ENCODE results near the gene MRPL44.

The MRPL44 gene

DNA sequence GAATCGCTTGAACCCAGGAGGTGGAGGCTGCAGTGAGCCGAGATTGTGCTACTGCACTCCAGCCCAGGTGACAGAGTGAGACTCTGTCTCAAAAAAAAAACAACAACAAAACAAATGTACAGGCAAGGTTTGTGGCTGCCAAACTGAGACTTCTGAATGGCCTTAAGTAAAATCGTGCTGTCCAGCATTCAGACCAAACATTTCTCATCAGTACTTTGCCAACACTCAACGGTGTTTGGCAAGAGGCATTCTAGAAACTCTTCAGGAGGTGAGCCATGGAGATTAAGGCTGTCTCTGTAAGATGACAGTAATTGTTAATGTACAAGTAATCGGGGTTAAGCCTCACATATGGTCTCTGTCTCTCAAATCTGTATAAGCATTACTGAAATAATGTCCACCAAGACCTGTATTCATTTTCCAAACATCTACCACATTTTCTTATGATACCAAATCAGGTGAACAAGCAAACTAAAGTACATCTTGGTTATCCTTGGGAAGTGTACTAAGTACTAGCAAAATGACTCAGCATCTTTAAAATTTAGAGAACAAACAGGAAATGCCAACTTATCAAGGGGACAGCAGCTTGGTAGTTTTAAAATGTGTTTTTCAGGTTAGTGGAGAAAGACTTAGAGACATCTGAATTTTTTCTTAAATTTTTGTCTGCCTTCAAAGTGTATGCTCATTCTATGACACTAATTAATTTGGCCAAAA lies 52.5 kb downstream of the MRPL44 start:
- no peak for DNase-seq

DNA sequence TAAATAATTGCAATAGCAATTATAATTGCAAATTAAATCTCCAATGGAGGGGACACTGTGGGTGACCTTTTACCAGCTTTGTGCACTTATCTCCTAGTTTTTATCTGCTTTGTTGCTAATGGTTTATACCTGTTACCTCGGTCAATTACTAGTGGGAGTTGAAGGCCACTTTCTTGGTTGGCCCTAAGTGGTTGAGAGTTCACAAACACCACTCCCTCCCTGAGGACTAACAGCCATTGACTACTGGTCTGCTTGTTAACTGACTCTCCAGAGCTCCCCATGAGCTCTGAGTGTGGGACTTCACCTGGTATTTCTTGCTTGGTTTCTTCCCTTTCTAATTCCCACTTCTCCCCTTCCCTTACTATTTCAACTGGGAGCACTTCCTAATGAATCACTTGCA lies 54.6 kb downstream of the MRPL44 start:
- no peak for DNase-seq

DNA sequence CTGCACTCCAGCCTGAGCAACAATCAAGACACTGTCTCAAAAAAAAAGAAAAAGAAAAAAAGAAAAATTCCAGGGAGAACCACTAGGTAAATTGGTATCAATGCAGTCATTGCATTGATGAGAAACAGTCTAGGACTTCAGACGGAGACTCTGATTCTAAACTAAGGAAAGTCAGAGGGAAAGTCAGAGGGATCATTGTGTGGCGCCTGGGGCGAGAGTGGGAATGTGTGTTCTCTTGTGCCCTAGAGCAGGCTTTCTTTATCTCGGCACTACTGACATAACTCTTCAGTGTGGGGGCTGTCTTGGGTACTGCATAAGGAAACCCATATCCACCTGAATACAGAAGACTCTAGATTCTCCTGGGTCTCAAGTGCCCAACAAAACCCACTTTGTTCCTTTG lies 57.1 kb downstream of the MRPL44 start:
- DNase-seq = no peak

DNA sequence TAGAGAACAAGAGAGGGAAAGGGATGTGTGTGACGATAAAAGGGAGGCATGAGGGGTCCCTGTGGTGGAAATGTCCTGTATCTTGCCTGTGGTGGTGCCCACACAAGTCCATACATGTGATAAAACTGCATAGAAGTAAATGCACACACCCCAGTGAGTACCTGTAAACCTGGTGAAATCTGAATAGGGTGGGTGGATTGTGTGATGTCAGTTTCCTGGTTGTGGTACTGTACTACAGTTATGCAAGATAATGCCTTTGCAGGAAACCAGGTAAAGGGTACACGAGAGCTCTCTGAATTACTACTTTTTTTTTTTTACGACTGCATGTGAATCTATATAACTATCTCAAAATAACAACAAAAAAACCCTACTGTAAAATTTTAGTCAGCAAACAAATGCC lies 59.7 kb downstream of the MRPL44 start:
- DNase-seq = no peak
